GM18907 (cell line): ENCODE measurements around the gene FBXL16.

Experiments used
- ATAC-seq: cut with Tn5 transposase; IDR thresholded peaks from one replicate; pipeline ENCODE4 v1.9.1; 2021; ENCODE audit warnings: mild to moderate bottlenecking, moderate library complexity; ENCODE audit not compliant: unreplicated experiment

FBXL16 gene

GRCh38 chr16:668519-669171, 37.0 kb downstream of the FBXL16 start:
- ATAC-seq = no peak

- ATAC-seq = peak; percentile 63
Measured at GRCh38 chr16:667780-668518, 37.7 kb downstream of the FBXL16 start, which contains the start of gene RHOT2. TSS of gene RHOT2 (plus strand) at chr16:668132. CDS start at chr16:668200, 68 bp downstream.

GRCh38 chr16:667113-667779, 38.4 kb downstream of the FBXL16 start:
- no peak for ATAC-seq

GRCh38 chr16:666572-666971, 39.0 kb downstream of the FBXL16 start:
- no peak for ATAC-seq

- no peak for ATAC-seq
Measured at GRCh38 chr16:662597-662996, 43.0 kb downstream of the FBXL16 start.

- no peak for ATAC-seq
Measured at GRCh38 chr16:662095-662494, 43.5 kb downstream of the FBXL16 start.

GRCh38 chr16:661184-661821, 44.3 kb downstream of the FBXL16 start:
- ATAC-seq = peak; percentile 12

GRCh38 chr16:660459-661183, 45.0 kb downstream of the FBXL16 start:
- peak; percentile 41 for ATAC-seq

GRCh38 chr16:660132-660458, 45.5 kb downstream of the FBXL16 start:
- no peak for ATAC-seq

GRCh38 chr16:659618-660017, 46.0 kb downstream of the FBXL16 start:
- no peak for ATAC-seq

- ATAC-seq = no peak
Measured at GRCh38 chr16:658679-659571, 46.7 kb downstream of the FBXL16 start.

GRCh38 chr16:657487-657886, 48.1 kb downstream of the FBXL16 start:
- ATAC-seq = no peak

- ATAC-seq = no peak
Measured at GRCh38 chr16:654034-654433, 51.6 kb downstream of the FBXL16 start.

GRCh38 chr16:652454-653305, 52.9 kb downstream of the FBXL16 start:
- no peak for ATAC-seq

GRCh38 chr16:651844-652243, 53.8 kb downstream of the FBXL16 start:
- ATAC-seq = no peak

- ATAC-seq = peak; percentile 2
Measured at GRCh38 chr16:649631-650030, 56.0 kb downstream of the FBXL16 start.

GRCh38 chr16:648781-649589, 56.6 kb downstream of the FBXL16 start, which contains the start of gene WDR90:
TSS of gene WDR90 (plus strand) at chr16:649365. CDS start at chr16:649417, 52 bp downstream.
- ATAC-seq = peak; percentile 51
